Mesenteric fat pad (tissue), 1 donor: Measurements from ENCODE around the gene AP4S1. TPM values are rescaled to one million over a fixed set of nuclear protein-coding genes. Genes with fewer than 3 reads are reported as not detected.
"Not testable (repeated sequence)": the region's sequence is repeated elsewhere in the genome, so short reads cannot be mapped to it uniquely, and the experiment has no call there.

Source experiments
- DNase-seq: peaks from one replicate; pipeline ENCODE4 v3.0.0-alpha.2; 2020; ENCODE audit warnings: low spot score
- long read RNA-seq: library from polyadenylated mRNA; unstranded; transcript quantifications from one replicate; pipeline ENCODE4 v2.0.0, GENCODE V29; 2020
- total RNA-seq: library from RNA; stranded (reverse); fragmentation: NEBNext Ultra II Directional; extraction: Animal tissue kit (Norgen Biotek cat#: 25700); gene quantifications from one replicate; pipeline ENCODE4 v1.2.1, GENCODE V29; 2021
- donor health status: DM: yes; HTN: yes; CAD: no.

The AP4S1 gene
- total RNA-seq: 7.3 TPM
- long read RNA-seq: 0 reads

- peak; percentile 90 for DNase-seq
Measured at GRCh38 chr14:31025367-31026076, at the start of gene AP4S1. Gene AP4S1, plus strand, starts transcription at chr14:31025649. Its CDS starts 40,548 bp downstream, at chr14:31066197.

DNA sequence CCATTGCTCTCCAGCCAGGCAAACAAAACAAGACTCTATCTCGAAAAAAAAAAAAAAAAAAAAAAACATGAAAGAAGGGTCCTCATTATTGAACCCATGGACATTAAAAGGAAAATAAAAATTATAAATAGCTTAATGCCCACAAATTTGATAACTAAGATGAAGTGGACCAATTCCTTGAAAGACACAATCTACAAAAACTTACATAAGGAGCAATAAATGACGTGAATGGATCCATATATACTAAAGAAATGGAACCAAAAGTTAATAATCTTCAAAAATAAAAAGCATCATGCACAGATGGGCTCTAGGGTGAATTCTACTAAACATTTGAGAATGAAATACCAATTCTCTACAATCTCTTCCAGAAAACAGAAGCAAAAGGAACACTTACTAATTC lies 47.7 kb upstream of the AP4S1 start:
- no peak for DNase-seq

DNA sequence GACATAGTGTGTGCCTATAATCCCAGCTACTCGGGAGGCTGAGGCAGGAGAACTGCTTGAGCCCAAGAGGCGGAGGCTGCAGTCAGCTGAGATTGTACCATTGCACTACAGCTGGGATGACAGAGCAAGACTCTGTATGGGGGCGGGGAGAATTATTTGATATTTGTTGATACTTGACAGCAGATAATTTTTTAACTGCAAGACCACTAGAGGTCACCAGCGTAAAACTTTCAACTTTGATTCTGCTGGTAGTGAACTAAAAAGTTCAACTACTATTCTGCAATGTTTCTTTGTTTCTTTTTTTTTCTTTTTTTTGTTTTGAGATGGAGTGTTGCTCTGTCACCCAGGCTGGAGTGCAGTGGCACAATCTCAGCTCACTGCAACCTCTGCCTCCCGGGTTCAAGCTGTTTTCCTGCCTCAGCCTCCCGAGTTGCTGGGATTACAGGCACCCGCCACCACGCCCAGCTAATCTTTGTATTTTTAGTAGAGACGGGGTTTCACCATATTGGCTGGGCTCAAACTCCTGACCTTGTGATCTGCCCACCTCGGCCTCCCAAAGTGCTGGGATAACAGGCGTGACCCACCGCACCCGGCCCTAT lies 45.2 kb upstream of the AP4S1 start:
- not testable (repeated sequence) for DNase-seq

DNA sequence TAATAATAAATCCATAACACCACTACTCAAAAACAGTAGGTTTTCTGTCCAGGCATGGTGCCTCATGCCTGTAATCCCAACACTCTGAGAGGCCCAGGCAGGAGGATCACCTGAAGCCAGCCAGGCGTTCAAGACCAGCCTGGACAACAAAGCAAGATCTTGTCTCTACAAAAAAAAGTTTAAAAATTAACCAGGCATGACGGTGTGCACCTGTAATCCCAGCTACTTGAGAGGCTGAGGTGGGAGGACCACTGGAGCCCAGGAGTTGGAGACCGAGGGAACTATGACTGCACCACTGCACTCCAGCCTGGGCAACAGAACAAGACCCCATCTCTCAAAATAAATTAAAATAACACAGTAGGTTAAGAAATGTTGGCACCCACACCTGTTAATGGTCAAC lies 44.5 kb upstream of the AP4S1 start:
- DNase-seq: no peak

DNA sequence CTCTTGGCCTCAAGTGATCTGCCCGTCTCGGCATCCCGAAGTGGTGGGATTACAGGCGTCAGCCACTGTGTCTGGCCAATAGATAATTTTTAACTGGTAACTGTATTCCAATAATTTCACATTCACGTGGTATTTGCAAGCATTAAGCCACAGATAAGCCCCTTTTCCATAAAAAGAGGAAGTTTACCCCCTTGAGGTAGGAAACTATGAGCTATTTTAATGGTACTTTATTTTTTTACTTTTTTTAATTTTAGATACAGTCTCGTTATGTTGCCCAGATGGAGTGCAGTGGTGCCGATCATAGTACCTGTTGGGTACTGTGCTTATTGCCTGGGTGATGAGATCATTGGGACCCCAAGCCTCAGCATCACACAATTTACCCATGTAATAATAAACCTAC lies 42.9 kb upstream of the AP4S1 start:
- DNase-seq: no peak

- no peak for DNase-seq
Measured at GRCh38 chr14:30983858-30984257, 41.6 kb upstream of the AP4S1 start.

DNA sequence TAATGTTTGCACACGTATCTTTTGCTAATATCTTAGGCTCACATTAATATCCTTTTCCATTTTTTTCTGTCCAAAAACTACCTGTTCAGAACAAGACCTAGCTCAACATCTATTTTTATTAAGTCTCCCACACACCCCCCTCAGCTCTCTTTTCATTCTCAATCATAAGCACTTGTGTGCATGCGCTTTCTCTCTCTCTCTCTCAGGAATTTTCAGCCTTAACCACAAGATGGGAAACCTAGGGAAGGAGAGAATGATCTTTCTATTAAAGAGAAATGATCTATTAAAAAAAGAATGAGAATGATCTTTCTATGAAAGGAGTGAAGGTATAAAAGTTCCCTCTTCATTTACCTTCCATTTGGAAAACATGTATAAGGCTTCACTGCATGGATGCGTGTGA lies 39.7 kb upstream of the AP4S1 start:
- DNase-seq: no peak

DNA sequence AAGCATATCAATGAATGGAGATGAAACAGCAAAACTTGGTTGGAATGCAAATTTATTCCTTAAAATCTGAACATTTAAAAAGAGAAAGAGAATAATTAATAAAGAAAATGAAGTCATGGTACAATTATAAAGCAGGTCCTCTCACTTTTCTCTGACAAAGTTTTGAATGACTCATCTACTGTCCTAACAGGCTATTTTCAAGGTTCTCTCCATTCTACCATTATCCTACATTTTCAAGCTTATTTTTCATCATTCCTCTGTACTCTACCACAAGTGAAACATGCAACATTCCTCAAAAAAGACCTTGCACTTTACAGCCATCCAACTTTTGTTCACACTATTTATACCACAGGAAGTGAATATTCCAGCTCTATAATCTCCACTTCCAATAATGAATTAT lies 36.9 kb upstream of the AP4S1 start:
- DNase-seq: no peak

- no peak for DNase-seq
Measured at GRCh38 chr14:30990770-30991169, 34.7 kb upstream of the AP4S1 start.

DNA sequence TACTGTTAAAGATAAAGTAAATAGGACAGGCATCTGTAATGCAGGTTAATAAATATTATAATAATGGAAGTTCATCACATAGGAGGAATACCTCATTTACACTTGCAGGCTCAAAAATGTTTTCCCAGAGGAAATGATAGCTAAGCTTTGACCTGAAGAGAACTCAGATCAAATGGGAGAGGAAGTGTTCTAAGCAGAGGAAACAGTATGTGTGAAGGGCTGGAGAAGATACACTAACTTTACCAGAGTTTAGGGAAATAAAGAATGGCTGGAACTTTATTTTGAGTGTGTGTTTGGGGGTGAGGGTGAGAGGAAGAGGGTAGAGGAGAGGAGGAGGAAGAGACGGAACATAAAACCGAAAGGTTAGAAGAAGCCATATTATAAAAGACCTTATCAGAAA lies 34.0 kb upstream of the AP4S1 start:
- DNase-seq: no peak

- DNase-seq: no peak
Measured at GRCh38 chr14:30993071-30993470, 32.4 kb upstream of the AP4S1 start.

DNA sequence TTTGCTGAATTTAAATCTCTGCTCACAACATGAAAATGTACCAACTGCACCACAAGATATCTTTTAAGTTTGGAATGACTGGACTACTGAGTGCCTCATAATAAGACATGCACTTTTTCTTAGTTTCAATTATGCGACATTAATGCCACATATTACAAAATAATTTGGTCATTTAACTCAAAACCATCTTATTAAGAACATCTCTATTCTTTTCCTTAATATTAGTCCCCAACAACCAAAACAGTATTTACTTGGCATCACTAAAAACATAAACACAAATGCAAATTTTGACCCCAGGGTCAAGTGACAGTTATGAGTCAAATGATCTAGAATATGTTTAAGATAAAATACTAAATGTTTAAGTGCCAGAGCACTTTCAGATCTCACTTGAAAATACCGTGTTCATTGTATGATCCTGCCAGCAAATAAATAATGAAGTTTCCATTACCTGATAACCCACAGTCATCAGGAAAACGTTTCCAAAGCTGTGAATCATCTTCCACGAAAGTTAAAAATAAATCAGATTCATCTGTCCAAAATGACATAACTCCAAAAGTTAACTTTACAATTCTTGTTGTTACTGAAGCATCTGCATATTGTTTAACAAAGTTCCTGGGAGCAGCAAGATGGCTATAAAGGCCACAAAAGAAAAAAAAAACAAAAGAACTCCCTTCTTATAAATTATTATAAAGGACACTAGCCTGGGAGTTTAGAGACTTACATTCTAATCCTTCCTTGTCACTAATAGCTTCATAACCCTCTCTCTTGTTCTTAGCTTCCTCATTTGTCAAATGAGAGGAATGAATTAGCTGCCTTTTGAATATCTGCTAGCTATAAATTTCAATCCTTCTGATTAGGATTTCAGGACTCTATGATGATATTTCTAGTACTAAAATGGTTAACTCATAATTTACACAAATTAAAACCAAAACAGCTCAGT lies 30.5 kb upstream of the AP4S1 start:
- no peak for DNase-seq

DNA sequence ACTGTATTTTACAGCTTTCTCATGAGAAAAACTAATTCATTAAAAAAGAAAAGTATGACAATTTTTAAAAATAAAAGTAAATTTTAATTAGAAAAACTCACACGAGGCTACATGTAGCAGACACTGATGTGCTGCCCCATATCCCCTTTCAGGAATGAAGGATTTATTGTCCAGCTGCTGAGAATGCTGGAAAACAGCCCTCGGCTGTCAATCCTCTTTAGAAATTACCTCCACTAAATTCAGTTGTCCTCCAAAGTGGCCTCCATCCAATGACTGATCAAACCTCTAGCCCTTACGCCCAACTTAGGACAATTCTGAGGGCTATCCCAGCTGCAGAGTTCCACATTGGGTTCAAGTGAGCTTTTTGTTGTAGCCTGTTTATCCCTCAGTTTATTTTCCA lies 29.8 kb upstream of the AP4S1 start:
- DNase-seq: no peak

DNA sequence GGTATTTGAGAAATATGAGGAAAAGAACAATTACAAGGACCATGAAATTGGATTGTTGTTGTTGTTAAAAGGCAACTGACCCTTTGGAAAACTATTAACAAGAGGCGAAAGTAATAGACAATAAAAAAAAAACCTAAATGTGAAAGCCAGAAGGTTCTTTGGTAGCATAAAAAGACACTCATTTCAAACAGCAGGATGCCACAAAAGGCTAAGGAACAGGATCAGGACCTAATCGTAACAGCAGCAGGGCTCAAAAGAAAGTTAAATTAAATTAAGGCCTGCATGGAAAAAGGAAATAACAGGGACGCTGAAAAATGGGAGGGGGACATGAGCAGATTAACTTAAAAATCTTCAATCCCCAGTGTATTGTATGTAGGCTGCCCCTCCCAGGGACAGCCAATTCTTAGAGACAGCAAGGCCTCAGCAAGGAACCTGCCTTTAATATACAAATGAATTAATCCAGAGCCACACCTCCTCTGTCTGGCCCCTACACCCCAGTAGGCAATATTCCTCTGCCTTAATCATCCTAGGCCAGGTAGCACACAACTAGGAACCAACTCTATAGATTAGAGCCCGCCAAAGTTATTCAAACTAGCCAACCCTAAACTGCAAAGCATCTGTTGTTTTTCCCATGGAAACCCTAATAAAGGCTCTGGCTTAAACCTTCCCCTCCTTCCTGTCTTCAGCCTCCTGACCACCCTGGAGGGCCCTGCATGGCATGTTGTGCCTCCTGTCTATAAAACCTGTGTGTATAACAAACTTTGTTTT lies 28.4 kb upstream of the AP4S1 start:
- no peak for DNase-seq

- no peak for DNase-seq
Measured at GRCh38 chr14:30998100-30998706, 27.2 kb upstream of the AP4S1 start.

GRCh38 chr14:30999038-30999773 lies 26.2 kb upstream of the AP4S1 start:
- no peak for DNase-seq

GRCh38 chr14:31000629-31001338 lies 24.7 kb upstream of the AP4S1 start:
- DNase-seq: no peak

DNA sequence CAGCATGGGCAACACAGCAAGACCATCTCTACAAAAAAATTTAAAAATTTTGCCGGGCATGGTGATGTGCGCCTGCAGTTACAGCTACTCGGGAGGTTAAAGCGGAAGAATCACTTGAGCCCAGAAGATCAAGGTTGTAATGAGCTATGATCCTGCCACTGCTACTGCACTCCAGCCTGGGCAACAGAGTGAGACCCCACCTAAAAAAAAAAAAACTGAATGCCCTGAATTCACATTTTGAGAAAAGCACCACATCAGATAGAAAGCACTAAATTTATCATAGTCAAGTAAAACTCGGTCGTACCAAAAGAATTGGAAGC lies 24.1 kb upstream of the AP4S1 start:
- no peak for DNase-seq

DNA sequence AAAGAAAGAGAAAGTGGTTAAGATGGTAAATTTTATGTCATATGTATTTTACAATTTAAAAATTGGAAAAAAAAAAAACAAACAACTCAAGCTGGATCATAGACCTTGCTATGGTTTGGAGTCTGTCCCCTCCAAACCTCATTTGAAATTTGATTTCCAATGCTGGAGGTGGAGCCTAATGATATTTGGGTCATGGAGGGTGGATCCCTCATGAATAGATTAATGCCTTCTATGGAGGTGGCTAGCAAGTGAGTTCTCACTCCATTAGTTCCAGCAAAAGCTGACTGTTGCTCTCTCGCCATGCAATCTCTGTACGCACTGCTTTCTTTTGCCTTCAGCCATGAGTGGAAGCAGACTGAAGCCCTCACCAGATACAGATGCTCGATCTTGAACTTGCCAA lies 22.2 kb upstream of the AP4S1 start:
- DNase-seq: no peak

GRCh38 chr14:31004007-31004406 lies 21.4 kb upstream of the AP4S1 start:
- DNase-seq: not testable (repeated sequence)
